ENCODE measurements around the gene GBGT1.

GBGT1 gene

GRCh38 chr9:133120501-133121197 is 43.1 kb downstream of the GBGT1 start:
- Histone ChIP-seq H3K27me3 (ENCODE audit: insufficient read depth, low read length, poor library complexity) (no peaks in the 10 kb centered on the region), H3K27ac (ENCODE audit: low read length) (peak overlapping the region; percentile 18; the same call in 1 of the 2 replicates), H4K20me1 (ENCODE audit: insufficient read depth, low read length) (peaks cover 63% of the 10 kb centered on the region), H2AFZ (ENCODE audit: low read depth, low read length) (peak overlapping the region; percentile 62; the same call in 1 of the 2 replicates), H3K9me3 (ENCODE audit: insufficient read depth, low read length, severe bottlenecking) (no peaks in the 10 kb centered on the region), H3K4me1 (ENCODE audit: insufficient read depth, low read length) (peaks cover 26% of the 10 kb centered on the region), H3K36me3 (ENCODE audit: insufficient read depth, low read length) (peaks cover 2% of the 10 kb centered on the region; the same call in 1 of the 2 replicates), H3K79me2 (ENCODE audit: insufficient read depth, low read length) (peaks cover 43% of the 10 kb centered on the region), H3K4me2 (ENCODE audit: insufficient read depth, low read length) (peak overlapping the region; percentile 91), H3K9ac (ENCODE audit: low read depth, low read length) (peak overlapping the region; percentile 67), H3K4me3 (ENCODE audit: low read depth in 1 of 2, low read length in 2 of 2) (peak overlapping the region; percentile 37 to 64; a peak in 3 of 4 replicates)
- no peak for DNase-seq
- no peak for TF ChIP-seq CTCF (IDR thresholded peaks at IDR 0.05; ENCODE audit: borderline replicate concordance, extremely low read depth, low read length, poor library complexity, severe bottlenecking)
- TF ChIP-seq EZH2 (IDR thresholded peaks at IDR 0.05; ENCODE audit: borderline replicate concordance, low read depth, low read length, severe bottlenecking): no peak
- ATAC-seq (ENCODE audit: insufficient read depth, low read depth): peak; percentile 65

GRCh38 chr9:133119846-133120500 is 43.7 kb downstream of the GBGT1 start:
- ATAC-seq (ENCODE audit: insufficient read depth, low read depth): no peak
- Histone ChIP-seq H2AFZ (ENCODE audit: low read depth, low read length) (no peak overlapping the region), H3K27ac (ENCODE audit: low read length) (no peak overlapping the region), H3K4me3 (ENCODE audit: low read depth in 1 of 2, low read length in 2 of 2) (peak overlapping the region; percentile 37 to 64; a peak in 3 of 4 replicates), H3K4me1 (ENCODE audit: insufficient read depth, low read length) (peaks cover 26% of the 10 kb centered on the region), H3K4me2 (ENCODE audit: insufficient read depth, low read length) (peak overlapping the region; percentile 91), H3K36me3 (ENCODE audit: insufficient read depth, low read length) (peaks cover 2% of the 10 kb centered on the region; the same call in 1 of the 2 replicates), H4K20me1 (ENCODE audit: insufficient read depth, low read length) (peaks cover 68% of the 10 kb centered on the region), H3K9ac (ENCODE audit: low read depth, low read length) (peak overlapping the region; percentile 67; the same call in 1 of the 2 replicates), H3K79me2 (ENCODE audit: insufficient read depth, low read length) (peaks cover 50% of the 10 kb centered on the region), H3K27me3 (ENCODE audit: insufficient read depth, low read length, poor library complexity) (no peaks in the 10 kb centered on the region), H3K9me3 (ENCODE audit: insufficient read depth, low read length, severe bottlenecking) (no peaks in the 10 kb centered on the region)
- TF ChIP-seq CTCF (IDR thresholded peaks at IDR 0.05; ENCODE audit: borderline replicate concordance, extremely low read depth, low read length, poor library complexity, severe bottlenecking) (no peak), EZH2 (IDR thresholded peaks at IDR 0.05; ENCODE audit: borderline replicate concordance, low read depth, low read length, severe bottlenecking) (no peak)
- DNase-seq: no peak

GRCh38 chr9:133119103-133119845 is 44.4 kb downstream of the GBGT1 start:
- no peak overlapping the region for H3K27ac ChIP-seq (ENCODE audit: low read length)
- peak overlapping the region; percentile 9; the same call in 1 of the 2 replicates for H3K9ac ChIP-seq (ENCODE audit: low read depth, low read length)
- peaks cover 71% of the 10 kb centered on the region for H4K20me1 ChIP-seq (ENCODE audit: insufficient read depth, low read length)
- no peak overlapping the region for H2AFZ ChIP-seq (ENCODE audit: low read depth, low read length)
- H3K9me3 ChIP-seq (ENCODE audit: insufficient read depth, low read length, severe bottlenecking): no peaks in the 10 kb centered on the region
- TF ChIP-seq EZH2 (IDR thresholded peaks at IDR 0.05; ENCODE audit: borderline replicate concordance, low read depth, low read length, severe bottlenecking): no peak
- TF ChIP-seq CTCF (IDR thresholded peaks at IDR 0.05; ENCODE audit: borderline replicate concordance, extremely low read depth, low read length, poor library complexity, severe bottlenecking): no peak
- no peaks in the 10 kb centered on the region for H3K27me3 ChIP-seq (ENCODE audit: insufficient read depth, low read length, poor library complexity)
- peaks cover 26% of the 10 kb centered on the region for H3K4me1 ChIP-seq (ENCODE audit: insufficient read depth, low read length)
- H3K4me3 ChIP-seq (ENCODE audit: low read depth in 1 of 2, low read length in 2 of 2): no peak overlapping the region
- DNase-seq: no peak
- no peak for ATAC-seq (ENCODE audit: insufficient read depth, low read depth)
- peaks cover 2% of the 10 kb centered on the region; the same call in 1 of the 2 replicates for H3K36me3 ChIP-seq (ENCODE audit: insufficient read depth, low read length)
- H3K79me2 ChIP-seq (ENCODE audit: insufficient read depth, low read length): peaks cover 55% of the 10 kb centered on the region
- peak overlapping the region; percentile 91; the same call in 1 of the 2 replicates for H3K4me2 ChIP-seq (ENCODE audit: insufficient read depth, low read length)

Data from DND-41 (cell line).